IPS-18c (cell line): Measurements from ENCODE around the gene C4BPB.
"Not testable (repeated sequence)": the region's sequence is repeated elsewhere in the genome, so short reads cannot be mapped to it uniquely, and the experiment has no call there.

Experiments
- H3K4me3 ChIP-seq: 2 replicates; pipeline ENCODE4 v1.7.0; 2013; ENCODE audit warnings: low read depth, mild to moderate bottlenecking, low read length, moderate library complexity; ENCODE audit not compliant: insufficient read depth
- H3K9me3 ChIP-seq: one replicate; pipeline ENCODE4 v1.6.1; 2013; ENCODE audit warnings: mild to moderate bottlenecking, low read length, moderate library complexity; ENCODE audit not compliant: control insufficient read depth, insufficient read depth

The C4BPB gene, protein sequence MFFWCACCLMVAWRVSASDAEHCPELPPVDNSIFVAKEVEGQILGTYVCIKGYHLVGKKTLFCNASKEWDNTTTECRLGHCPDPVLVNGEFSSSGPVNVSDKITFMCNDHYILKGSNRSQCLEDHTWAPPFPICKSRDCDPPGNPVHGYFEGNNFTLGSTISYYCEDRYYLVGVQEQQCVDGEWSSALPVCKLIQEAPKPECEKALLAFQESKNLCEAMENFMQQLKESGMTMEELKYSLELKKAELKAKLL

DNA sequence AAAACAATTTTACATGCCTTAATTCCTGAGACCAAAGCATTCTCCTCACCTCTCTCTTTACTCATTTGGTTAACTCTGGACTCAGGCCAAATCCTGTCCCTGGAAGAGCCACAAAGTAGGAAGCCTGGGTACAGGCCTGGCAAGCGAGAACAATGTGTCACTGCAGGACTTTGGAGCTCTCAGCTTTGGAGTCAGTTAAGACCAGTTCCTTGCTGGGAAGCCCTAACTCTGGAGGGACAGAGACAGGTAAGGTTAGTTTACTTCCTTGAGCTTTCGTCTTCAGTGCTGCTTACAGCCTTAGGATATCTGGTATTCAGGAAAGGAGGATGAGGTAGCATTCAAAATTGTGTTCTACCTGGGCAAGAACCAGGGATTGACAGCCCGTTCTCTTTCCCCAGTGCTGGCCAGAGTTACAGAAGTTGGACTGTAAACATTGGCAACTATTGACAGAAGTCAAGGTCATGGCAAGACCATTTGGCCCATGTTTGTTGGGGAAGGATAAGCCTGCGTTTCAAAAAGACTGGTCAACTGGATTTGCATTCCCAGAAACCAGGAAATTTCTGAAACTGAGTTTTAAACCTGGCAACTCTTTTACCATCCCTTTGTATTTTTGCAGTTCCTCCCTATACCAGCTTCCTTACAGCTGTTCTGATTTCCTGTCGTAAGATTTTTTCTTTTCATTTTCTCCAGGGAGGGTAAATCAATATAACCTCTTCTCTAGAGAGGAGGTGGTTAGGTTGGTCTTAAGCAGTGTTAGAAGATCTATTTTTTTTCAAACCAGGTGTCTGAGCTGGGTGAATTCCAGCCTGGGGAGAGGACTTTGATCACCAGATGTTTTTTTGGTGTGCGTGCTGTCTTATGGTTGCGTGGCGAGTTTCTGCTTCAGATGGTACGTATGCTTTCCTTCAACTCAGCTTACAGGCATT lies at the start of gene C4BPB:
Gene C4BPB, plus strand, starts transcription at position 160 of the 926 bp plus-strand sequence. Its CDS starts 672 bp downstream, at position 832.
- Histone ChIP-seq H3K9me3 (no peaks in the 10 kb centered on the region), H3K4me3 (no peak within 1 kb of the TSS)

DNA sequence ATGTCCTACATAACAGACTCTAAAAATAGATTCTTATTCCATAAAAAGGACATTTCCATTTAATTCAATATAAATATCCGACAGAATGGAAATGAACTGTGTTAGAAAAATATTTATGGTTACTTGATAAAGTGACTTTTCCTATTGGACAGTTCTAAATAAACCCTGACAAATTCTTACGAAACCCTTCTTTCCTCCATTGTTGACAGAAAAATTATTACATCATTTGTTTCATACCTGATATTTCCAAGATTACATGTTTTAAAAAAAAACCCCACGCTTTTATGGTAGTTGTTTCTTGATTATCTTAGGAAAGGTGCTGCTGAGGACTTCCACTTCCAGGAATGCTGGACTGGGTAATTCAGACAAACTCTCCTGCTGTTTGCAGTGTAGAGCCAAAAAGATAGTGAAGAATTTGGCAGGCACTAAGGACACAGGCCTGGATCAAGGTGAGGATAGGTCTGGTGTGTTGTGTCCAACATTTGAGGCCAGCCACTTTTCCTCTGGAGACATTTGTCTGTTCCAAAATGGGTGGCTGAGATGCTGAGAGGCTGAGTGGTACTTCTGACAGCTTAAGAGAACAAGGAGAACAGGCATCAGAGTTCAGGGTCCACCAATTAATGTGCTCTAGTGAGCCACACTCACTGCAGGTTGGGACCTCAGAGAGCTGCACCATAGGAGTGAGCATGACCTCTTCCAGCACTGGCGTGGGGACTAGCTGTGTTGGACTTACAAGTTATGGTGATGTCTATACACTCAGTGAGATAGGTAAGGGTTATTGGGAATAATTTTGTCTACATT lies 49.1 kb upstream of the C4BPB start:
- Histone ChIP-seq H3K4me3 (no peak overlapping the region), H3K9me3 (no peaks in the 10 kb centered on the region)

DNA sequence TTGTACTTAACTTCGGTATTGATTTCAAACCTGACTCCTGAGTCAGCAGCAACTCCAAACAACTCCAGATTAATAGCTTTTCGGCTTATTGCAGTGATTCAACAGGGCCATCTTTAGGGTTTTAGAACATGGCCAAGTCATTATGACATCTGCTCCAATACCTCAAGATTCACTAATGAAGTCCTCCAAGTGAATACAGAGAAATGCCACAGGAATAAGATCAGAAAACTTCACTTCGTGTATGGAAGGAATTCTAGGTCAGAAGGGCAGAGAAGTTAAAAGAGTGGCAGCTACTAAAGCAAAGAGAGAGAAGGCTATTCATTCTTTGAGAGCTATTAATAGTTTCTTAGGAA lies 48.5 kb upstream of the C4BPB start:
- Histone ChIP-seq H3K9me3 (no peaks in the 10 kb centered on the region), H3K4me3 (no peak overlapping the region)

DNA sequence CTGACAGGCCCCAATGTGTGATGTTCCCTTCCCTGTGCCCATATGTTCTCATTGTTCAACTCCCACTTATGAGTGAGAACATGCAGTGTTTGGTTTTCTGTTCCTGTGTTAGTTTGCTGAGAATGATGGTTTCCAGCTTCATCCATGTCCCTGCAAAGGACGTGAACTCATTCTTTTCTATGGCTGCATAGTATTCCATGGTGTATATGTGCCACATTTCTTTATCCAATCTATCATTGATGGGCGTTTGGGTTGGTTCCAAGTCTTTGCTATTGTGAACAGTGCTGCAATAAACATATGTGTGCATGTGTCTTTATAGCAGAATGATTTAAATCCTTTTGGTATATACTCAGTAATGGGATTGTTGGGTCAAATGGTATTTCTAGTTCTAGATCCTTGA lies 47.3 kb upstream of the C4BPB start:
- H3K9me3 ChIP-seq, H3K4me3 ChIP-seq: not testable (repeated sequence)

DNA sequence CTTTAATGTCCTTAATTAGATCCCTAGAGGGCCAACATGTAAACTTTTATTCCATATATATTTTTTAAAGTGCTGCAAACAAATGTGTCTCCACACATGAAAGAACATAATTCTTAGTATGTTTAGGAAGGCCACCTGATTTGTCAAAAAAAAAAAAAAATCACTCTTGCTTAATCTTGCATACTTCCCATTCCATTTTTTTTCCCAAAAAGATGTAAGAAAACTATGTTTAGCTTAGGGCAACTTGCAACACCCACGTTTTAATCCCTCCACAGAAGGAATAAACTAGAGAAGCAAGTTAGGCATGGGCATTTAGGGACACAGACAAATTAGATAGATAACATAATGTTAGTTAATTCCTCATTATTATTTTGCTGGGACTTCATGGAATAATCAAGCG lies 43.2 kb upstream of the C4BPB start:
- Histone ChIP-seq H3K4me3 (no peak overlapping the region), H3K9me3 (no peaks in the 10 kb centered on the region)

DNA sequence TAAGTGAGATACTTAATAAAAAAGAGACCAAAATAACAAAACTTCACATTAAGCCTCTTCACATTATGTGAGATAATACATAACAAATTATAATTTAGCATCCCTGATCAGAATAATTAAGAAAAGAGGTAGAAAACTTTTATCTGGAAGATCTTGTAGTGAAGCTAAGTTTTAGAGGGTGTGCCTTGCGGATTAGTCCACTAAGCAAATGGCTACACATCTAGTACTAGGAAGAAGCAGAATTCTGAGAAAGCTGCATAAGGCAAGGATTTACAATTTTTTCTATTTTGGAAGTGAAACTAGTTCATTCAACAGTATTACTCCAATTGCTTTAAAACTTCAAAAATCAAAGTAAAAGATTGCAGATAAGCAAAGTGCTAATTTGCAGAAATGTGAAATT lies 41.2 kb upstream of the C4BPB start:
- Histone ChIP-seq H3K9me3 (peaks cover under 1% of the 10 kb centered on the region), H3K4me3 (no peak overlapping the region)

DNA sequence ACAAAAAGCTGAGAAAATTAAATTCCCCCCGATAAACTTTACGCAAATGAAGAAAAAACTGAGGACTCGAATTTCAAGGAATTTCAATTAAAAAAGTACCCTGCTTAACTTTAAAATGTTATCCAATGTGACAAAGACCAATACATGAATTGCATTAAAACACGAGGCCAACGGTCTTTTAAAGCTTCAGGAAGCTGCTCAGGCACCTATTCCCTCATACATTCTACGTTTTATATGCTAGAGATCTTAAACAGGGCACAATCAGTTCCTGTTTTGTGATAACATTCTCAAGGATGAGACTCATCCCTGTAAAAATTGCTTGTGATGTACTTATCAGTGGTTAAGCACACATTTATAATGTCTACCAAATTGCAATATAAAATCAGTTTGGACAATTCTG lies 40.6 kb upstream of the C4BPB start:
- H3K4me3 ChIP-seq, result no peak overlapping the region
- peaks cover 2% of the 10 kb centered on the region for H3K9me3 ChIP-seq

DNA sequence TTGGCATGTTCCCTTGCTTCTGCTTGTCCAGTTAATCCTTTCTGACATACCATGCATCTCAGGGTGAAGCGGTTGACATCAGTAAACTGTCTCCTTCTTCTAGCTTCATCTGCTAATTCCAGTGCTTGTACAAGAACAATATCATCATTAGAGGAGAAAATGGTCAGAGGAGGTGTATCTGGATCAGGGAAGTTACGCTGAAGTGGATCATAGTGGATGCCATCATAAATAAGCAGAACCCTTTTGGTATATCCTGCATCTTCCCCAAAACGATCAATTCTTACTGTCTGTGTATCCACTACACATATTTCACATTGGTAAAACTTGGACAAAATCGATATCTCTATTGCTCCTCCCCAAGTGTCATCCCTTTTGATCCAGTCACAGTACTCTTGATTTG lies 39.6 kb upstream of the C4BPB start:
- Histone ChIP-seq H3K4me3 (no peak overlapping the region; the same call in 1 of the 2 replicates), H3K9me3 (peaks cover 2% of the 10 kb centered on the region)

DNA sequence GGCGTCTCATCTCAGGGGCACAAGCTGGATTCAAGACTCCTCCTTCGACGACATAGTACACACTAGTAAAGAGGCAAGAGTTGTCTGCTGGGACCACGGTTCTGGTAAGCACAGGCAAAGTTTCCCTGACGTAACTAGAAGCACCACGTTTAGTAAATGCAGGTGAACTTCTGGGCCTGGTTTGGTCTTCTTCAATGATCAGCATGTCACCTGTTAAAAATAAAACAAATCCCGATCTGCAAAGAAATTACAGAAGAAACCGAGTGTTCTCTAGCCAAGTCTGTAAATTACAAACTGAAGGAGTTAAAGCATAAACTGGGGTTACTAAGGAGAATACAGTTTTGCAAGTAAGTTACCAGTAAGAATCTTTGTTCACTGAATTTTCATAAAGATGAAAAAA lies 39.1 kb upstream of the C4BPB start:
- peaks cover 2% of the 10 kb centered on the region for H3K9me3 ChIP-seq
- H3K4me3 ChIP-seq, result peak overlapping the region; percentile 100; the same call in 1 of the 2 replicates

DNA sequence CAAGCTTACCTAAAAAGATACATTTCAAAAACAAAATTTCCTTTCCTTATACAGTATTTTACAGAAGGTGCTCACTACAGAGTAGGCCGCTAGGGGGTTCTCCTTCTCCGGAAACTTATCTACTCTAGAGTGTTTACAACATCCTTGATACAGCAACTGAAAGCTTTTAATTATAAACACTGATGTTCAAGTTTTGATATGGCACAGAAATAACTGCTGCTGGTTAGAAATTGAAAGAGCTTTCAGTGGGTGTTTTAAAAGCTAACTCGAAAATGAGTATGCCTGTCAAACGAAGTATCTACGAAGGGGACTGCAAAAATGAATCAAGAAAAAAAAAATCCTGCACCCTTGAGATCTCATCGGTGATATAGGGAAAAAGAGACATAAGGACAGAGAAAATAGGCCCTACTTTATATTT lies 38.7 kb upstream of the C4BPB start:
- H3K4me3 ChIP-seq, result peak overlapping the region; percentile 100
- H3K9me3 ChIP-seq, result peaks cover 2% of the 10 kb centered on the region

DNA sequence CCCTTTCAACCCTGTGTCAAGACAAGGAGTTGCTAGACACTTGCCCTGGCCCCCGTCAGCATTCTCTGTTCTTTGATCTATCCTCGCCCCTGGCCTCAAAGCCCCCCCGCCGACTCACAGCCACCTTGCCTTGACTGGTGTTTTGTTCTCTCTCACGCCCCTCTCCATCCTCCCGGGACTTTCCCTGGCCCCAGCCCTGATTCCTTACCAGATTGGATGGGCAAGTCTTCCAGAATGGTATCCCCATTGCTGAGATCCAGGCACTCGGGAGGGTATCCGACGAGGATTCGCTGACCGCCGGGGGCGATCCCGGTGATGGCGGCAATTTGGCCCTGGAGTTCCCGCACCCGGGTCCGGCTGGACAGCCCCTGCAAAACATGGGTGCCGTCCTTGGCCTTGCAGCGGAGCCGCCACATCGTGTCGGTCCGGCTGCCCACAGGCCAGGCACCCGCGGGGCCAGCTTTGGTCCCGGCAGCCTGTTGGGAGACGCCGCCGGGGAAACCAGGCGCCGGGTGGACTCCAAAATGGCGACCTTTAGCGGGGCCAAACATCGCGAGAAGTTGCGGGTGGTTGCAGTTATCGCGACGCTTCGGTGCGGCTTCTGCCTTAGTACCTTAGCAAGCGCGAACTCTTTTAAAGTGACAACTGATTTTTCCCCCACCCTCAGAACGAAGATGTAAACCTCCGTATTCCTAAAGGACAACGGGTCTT lies 38.0 kb upstream of the C4BPB start:
- peaks cover 2% of the 10 kb centered on the region for H3K9me3 ChIP-seq
- peak overlapping the region; percentile 100 for H3K4me3 ChIP-seq

DNA sequence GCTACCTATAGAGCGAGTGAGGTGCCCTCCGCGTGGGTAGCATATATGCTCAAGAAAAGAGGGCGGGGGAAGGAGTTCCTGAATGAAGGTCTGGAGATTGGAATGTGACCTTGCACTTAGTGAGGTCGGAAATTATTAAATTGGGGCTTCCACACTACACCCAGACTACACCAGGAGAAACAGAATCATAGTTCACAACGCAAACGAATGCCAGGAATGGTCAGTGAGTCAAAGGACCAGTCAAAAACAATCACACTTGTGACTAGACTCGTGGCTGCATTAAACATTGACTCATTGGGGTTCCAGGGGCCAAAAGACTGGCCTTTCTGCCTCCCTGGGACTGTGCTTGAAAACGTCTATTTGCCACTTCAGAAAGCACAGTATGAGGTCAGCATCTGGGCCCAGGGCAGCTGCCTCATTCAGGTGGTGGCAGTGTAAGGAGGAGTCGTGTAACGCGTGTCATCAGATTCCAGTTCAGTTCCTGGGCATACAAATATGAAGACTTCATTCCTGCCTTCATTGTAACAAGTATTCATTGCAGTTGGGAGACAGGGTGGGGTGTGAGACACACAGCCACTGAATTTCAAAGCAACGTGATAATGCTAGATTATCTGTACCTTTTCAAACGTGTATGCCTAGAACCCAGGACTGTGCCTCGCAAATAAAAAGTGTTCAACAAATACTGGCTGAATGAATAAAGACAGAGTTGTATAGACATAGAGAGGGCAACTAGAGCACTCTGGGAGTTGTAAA lies 37.3 kb upstream of the C4BPB start, which contains the start of gene YOD1:
Gene YOD1, minus strand, starts transcription at position 18 of the 753 bp plus-strand sequence. CDS start 178 bp downstream, outside the sequence.
- Histone ChIP-seq H3K9me3 (peaks cover 2% of the 10 kb centered on the region), H3K4me3 (peak within 1 kb of the TSS; percentile 100)

DNA sequence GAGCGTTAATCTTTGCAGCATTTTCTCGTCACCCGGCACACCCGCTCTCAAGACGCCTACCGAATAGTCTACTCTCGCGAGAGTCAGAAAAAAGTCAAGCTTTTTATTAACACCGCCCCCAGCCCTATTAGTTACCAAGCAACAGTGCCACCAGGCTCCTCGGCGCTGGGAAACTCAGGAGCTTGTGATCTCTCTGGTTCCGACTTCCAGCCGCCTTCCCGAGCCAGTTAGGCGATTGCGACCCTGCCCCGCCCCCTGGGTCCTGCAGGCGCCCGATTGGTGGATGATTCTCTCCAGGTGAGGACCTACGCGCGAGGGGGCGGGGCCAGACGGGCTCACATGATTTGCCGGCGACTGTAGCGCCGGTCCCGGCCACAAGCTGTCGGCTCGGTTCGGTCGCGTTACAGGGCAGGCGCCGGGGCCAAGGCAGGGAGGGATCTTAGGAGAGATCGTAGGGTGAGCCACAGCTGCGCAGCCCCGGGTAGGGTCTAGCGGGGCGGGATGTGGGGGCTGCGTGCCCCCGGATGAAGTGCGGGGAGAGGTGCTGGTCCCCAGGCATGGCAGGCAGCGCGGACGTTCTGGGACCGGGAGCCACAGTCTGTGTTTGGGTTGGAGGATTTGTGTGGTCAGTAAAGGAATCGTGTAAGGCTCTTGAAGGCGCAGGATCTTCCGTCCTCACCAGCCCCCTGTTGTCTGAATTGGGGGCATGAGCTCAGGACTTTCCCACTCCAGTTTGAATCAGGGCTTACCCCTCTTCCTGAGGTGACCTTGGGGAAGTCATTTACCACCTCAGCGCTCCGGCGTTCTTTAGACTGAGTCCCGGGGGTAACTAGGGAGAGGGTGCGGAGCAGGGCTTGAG lies 35.5 kb upstream of the C4BPB start, which contains the start of gene PFKFB2:
Gene PFKFB2, plus strand, starts transcription at position 365 of the 859 bp plus-strand sequence. CDS start 1,443 bp downstream, outside the sequence.
- peaks cover 2% of the 10 kb centered on the region for H3K9me3 ChIP-seq

DNA sequence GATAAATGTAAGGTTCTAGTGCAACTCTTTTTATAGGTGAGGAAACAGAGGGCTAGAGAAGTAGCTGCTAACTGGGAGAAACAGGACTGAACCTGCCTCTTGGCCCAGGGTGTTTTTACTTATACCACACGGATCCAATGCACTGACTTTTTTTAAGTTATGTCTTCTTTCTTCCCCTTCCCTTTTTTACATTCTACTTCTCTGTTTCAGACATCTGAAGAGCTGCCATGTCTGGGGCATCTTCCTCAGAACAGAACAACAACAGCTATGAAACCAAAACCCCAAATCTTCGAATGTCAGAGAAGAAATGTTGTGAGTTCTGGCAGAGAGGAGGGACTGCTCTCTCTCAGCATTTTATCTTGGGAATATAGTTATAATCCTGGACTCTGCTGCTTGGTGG lies 34.2 kb upstream of the C4BPB start:
- no peak overlapping the region for H3K4me3 ChIP-seq

More for the DNA sequence above, 35.5 kb upstream of the C4BPB start, which contains the start of gene PFKFB2:
- H3K4me3 ChIP-seq, result peak within 1 kb of the TSS; percentile 93

DNA sequence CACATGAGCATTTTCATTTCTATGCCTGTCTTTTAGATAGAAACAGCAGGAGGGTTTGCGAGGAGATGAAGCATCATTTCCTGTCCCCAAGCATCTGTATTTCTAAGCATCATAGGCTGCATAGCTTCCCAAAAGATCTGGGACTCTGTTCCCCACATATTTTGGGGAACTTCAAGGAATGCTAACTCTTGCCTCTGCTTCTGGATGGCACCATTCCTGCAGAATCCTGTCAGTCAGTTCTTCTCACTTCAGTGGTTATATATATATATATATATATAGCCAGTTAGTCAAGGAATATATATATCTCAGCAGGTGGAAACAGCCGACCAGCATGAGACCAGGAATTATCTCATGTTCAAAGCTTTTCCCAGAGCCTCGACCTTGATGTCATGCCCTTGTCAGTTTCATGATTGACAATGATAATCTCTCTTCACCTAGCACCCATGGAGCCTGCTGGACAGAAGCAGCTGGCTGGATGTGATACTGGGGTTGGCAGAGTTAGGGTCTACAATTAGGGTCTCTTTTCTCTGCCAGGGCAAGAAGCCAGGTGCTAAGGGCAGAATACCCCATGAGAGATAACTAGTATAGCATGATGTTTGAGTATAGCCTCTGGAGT lies 33.2 kb upstream of the C4BPB start:
- Histone ChIP-seq H3K9me3 (peaks cover 4% of the 10 kb centered on the region), H3K4me3 (no peak overlapping the region)

More for the DNA sequence above, 34.2 kb upstream of the C4BPB start:
- peaks cover 4% of the 10 kb centered on the region for H3K9me3 ChIP-seq
